Stimulated activated CD4-positive, alpha-beta T cell treated with anti-CD3 and anti-CD28 coated beads, Interleukin-2, amount 100 ng/mL, for 24 hours (primary cell): ENCODE results near the gene CRKL.

Experiments used
- DNase-seq, 2 donors: peaks; one replicate each; pipeline ENCODE4 v3.0.0-alpha.2; 2020

The CRKL gene

GRCh38 chr22:20983081-20983771 is 66.0 kb downstream of the CRKL start:
- no peak for DNase-seq

DNA sequence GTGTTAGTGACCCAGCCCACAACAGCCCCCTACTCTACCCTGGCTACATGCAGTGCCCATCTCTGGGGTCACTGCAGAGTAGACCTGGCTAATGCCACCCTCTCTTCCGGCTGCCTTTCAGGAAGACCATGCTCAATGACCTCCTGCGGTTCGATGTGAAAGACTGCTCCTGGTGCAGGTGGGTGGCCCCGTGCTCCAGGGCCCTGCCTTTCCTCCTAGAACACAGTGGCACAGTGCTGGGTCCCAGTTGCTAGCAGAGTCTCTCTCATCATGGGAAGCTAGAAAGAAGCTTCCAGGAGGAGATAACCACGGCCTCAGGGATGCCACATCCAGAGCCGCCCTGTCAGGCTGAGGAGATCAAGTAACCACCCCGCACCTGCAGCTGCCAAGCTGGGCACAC is 68.5 kb downstream of the CRKL start:
- DNase-seq, result no peak

DNA sequence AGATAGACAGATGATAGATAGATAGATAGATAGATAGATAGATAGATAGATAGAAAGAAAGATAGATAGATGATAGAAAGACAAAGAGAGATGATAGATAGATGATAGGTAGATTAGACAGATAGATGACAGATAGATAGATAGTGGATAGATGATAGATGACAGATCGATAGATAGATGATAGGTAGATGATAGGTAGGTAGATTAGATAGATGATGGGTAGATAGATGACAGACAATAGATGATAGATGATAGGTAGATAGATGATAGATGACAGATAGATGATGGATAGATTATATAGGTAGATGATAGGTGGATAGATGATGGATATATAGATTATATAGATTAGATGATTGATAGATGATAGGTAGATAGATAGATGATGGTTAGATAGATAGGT is 69.2 kb downstream of the CRKL start:
- DNase-seq, result no peak

DNA sequence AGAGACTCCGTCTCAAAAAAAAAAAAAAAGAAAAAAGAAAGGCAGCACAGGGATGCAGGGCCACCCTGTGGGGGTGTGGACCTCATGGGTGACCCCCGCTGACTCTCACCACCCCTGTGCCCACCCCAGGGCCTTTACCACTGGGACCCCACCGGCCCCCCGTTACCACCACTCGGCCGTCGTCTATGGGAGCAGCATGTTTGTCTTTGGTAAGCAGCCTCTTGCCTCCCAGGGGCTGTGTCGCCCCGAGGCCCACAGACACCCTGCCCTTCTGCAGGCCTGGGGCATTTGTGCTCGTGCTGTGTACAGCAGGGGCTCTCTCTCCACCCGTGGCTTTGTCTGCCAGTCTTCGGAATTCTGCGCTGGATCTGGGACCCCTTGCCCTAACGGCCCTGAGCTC is 70.2 kb downstream of the CRKL start:
- DNase-seq, result no peak

DNA sequence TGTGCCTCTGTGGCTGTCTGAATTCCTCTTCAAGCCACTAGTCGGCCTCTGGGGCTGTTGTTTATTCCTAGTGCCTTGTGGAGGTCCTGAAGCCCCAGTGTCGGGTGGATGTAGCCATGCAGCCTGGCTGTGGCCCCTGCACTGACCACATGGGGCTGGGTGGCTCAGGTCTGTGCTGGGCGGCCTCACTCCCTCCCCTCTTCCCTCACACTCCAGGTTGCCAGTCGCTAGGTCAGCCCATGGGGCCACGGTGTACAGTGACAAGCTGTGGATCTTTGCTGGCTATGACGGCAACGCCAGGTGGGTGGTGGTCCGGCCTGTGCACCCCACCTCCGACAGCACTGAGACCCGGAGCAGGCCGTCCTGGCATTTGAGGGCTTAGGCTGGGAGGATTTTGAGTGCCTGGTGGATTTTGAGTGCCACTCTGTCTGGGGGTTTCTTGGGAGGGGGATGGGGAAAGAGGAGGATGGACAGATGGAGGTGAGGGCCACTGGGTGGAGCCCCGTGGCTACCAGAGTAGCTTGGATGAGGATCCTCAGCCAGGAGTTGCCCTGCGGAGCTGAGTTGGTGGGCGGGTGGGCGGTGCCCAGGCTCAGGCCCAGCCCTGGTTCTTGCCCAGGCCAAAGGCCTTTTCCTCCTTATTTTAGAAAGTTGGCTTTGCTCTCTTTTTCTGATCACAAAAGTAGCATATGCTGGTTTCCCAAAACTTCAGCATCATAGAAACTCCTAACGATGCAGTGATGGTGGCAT is 71.5 kb downstream of the CRKL start:
- no peak for DNase-seq

DNA sequence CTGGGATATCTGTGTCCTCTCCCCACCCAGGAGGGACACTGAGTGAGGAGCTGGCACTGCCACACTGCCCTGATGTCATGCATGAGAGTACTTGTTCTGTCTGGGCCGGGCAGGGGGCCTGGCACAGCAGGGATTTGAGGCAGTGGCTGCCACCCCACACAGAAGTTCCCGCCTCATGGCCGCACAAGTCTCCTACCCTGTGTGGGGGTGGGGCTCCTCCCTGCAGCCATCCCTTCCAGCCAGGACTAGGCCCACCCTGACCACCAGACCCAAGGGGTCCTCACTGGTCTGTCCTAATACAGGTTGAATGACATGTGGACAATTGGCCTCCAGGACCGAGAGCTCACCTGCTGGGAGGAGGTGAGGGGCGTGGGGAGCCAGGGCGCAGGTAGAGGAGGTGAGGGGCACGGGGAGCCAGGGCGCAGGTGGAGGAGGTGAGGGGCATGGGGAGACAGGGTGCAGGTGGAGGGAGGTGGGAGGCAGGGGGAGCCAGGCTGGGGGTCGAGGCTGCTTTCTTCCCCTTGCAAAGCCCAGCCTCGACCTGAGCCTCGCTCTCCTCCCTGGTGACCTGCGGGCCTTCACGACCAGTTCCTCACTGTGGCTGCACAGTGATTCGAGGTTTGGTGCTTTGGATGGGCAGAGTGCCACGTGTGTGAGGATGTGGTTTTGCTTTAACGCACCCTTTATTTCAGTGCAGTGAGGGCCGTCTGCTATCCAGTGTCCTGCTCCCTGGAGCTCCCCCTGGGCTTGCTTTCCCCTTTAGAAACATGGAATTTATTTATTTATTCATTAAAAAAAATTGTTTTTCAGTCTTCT is 72.3 kb downstream of the CRKL start:
- DNase-seq, result no peak

DNA sequence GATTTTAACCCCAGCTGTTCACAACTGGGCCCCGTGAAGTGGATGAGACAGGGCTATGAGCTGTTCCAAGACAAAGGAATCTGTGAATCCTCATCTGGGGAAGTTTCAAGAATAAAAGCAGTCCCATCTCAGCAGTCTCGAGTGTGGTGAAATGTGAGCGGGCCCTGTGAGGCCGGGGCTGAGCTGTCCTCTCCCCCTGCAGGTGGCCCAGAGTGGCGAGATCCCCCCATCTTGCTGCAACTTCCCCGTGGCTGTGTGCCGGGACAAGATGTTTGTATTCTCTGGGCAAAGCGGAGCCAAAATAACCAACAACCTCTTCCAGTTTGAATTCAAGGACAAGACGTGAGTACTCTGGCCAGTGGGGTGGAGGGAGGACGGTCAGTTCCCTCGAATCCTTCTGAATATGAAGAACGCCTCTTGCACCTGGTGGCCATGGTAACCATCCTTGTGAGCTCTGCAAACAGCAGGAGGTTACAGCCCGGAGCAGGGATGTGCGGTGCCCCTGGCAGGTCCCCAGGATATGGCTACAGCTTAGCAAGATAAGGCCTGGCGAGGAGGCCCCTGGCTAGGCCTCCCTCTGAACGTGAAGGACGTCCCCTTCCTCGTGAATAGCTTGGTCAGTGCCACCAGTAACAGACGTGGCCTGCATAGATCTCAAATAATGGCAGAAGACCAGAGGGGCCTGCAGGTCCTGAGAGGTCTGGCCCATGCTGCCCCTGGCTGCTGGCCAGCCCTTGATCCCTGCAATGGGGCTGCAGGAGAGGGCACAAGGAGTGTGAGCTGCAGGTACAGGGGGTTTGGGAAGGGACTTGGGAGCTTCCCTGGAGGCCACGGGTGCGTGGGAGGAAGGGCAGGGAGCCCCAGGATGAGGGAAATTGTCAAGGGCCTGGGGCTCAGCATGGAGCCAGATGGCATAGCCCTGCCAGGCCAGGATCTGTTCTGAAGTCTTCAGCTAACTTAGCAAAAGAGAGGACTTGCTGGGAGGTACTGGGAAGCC is 73.3 kb downstream of the CRKL start:
- DNase-seq, result no peak

DNA sequence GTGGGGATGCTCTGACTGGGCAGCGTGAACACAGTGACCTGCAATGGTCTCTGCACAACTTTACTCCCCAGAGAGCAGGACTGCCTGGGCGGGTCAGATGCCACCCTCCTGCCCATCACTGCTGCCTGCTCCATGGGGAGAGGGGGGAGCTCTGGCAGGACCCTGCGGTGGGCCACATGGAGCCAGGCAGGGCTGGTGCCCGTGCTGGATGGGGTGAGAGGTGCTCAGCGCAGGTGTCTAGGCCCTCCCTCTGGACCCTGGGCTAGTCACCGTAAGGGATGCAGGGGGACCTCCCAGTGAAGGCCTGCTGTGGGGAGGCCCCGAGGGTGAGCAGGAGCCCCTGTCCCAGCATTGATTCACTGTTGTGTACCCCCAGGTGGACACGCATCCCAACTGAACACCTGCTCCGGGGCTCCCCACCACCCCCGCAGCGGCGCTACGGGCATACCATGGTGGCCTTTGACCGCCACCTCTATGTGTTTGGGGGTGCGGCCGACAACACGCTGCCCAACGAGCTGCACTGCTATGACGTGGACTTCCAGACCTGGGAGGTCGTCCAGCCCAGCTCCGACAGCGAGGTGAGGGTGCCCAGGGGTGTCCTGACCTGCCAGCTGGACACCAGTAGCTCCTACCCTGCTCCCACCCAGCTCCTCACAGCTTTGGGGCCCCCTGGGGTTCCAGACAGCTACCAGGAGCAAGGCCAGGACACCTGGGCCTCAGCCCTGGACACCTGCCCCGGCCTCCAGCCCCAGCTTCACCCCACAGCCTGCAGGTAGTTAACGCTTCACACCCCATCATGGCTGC is 74.2 kb downstream of the CRKL start:
- no peak for DNase-seq

- DNase-seq, result no peak
Observed at GRCh38 chr22:20992056-20992442, 74.8 kb downstream of the CRKL start.

GRCh38 chr22:20992456-20993303 is 75.5 kb downstream of the CRKL start:
- DNase-seq, result no peak

- DNase-seq, result no peak
Observed at GRCh38 chr22:20993304-20994127, 76.3 kb downstream of the CRKL start.

DNA sequence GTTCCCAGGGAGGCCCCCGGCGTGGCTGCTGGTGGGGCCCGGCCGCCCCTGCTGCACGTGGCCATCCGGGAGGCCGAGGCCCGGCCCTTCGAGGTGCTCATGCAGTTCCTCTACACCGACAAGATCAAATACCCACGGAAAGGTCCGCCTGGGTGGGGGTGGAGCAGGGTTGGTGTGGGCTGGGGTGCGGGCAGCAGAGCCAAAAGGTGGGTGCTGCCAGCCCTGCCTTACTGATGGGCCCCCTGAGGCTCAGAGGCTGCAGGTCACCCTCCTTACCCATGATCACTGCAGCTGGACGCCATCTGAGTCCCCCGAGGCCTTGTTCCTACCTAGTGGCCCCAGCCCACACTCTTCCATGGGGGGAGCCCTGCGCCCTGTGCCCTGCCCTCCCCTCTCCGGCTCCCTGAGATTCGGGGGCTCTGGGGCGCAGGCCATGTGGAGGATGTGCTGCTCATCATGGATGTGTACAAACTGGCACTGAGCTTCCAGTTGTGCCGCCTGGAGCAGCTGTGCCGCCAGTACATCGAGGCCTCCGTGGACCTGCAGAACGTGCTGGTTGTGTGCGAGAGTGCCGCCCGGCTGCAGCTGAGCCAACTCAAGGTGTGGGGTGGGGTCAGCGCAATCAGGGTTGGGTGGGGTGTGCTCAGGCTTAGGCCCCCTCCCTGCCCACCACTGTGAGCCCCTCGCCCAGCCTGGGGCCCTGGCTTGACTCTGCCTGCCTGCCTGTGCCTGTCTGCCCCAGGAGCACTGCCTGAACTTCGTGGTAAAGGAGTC is 77.1 kb downstream of the CRKL start:
- no peak for DNase-seq

DNA sequence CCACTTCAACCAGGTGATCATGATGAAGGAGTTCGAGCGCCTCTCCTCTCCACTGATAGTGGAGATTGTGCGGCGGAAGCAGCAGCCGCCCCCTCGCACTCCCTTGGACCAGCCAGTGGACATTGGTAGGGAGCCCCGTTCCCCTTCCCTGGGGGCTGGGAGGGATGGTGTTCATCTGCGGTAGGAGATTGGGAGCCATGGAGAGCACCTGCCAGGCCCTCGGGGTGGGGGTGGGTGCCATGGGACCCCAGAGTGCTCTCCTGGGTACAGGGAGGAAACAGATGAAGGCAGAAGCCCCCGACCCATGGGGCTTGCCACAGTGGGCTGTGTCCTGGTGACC is 77.7 kb downstream of the CRKL start:
- no peak for DNase-seq

DNA sequence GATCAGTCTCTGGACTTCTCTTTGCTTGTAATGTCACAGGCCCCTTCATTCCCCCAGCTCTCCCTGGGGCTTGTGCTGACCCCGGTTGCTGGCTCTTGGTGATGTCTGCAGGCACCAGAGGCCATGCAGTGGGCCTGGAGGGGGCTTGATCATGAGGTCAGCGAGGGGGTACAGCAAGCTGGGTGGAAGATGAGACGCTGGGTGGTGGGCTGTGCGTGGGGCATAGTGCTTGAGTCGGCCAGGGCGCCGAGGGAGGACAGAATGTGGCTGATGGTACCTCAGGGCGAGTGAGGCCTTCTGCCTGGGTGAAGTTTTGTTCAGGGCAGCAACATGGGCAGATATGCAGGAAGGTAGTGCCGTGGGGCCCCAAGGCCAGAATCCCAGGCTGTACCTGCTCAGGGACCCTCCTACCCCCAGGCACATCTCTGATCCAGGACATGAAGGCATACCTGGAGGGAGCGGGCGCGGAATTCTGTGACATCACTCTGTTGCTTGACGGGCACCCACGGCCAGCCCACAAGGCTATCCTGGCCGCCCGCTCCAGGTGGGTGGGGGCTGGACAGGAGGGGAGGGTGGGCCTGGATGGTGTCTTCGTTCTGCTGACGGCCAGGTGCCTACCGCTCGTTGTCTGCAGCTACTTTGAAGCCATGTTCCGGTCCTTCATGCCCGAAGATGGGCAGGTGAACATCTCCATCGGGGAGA is 78.3 kb downstream of the CRKL start:
- no peak for DNase-seq

DNA sequence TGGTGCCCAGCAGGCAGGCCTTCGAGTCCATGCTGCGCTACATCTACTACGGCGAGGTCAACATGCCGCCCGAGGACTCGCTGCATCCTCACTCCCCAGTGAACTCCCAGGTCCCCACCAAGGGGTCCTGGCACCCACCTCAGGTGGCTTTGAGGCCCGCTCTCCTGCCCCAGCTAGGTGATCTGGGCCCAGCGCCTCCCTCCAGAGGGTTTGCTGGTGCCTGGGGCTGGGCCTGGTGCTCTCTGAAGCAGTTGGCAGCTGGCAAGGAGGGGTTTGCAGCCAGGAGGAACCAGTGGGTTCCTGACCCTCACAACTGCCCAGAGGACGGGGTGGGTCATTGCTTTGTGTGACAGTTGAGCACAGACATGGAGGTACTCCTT is 78.8 kb downstream of the CRKL start:
- DNase-seq, result no peak

DNA sequence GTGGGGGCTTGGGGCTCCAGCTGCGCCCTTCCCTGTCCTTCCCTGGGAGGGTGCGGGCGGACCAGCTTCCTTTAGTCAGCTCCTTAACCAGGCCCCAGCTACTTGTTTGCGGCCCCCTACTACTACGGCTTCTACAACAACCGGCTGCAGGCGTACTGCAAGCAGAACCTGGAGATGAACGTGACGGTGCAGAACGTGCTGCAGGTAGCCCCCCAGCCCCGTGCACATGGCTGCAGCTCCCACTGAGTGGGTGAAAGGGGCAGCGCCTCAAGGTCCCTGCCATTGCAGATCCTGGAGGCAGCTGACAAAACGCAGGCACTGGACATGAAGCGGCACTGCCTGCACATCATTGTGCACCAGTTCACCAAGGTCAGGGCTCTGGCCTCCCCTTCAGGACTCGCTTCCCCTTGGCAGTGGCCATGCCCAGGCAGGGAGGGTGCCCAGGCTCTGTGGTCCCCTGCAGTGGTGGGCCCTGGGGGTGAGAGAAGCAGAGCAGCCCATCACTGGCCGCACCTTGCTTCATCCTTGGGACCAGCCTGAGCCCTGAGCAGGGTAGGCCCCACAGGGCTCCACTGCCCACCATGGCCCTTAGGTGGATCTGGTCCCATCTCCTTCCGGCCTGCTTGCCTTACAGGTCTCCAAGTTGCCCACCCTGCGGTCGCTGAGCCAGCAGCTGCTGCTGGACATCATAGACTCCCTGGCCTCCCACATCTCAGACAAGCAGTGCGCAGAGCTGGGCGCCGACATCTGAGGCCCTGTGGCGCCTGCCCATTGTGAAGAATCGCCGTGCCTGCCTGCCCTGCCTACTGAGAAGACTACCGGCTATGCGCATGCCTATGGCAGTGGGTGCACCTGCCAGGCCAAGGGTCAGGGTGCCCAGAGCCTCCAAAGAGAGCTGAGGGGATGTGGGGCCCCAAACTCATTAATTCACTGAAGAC is 79.7 kb downstream of the CRKL start:
- DNase-seq, result no peak

- no peak for DNase-seq
Observed at GRCh38 chr22:20997536-20998257, 80.5 kb downstream of the CRKL start.
